Hepatocyte (in vitro differentiated cells): ENCODE results near the gene METAP1. TPM values are rescaled to one million over a fixed set of nuclear protein-coding genes. Genes with fewer than 3 reads are reported as not detected.

Experiments
- DNase-seq: peaks from one replicate; pipeline ENCODE4 v3.0.0-alpha.2; 2016; ENCODE audit warnings: low spot score
- H2AFZ ChIP-seq: fragments of 200-600 bp; sonication (generic); 2 replicates; pipeline ENCODE4 v1.6.0; 2016; ENCODE audit warnings: antibody characterized with exemption, mild to moderate bottlenecking
- H3K27ac ChIP-seq: fragments of 200-600 bp; sonication (generic); 2 replicates; pipeline ENCODE4 v1.5.1; 2016; ENCODE audit warnings: mild to moderate bottlenecking
- H3K27me3 ChIP-seq: fragments of 200-600 bp; sonication (generic); 2 replicates; pipeline ENCODE4 v1.6.1; 2016
- H3K36me3 ChIP-seq: fragments of 200-600 bp; sonication (generic); replicated peaks from 2 replicates; pipeline ENCODE4 v1.5.1; 2016; ENCODE audit warnings: low read depth; ENCODE audit not compliant: insufficient read depth
- H3K4me1 ChIP-seq: fragments of 200-600 bp; sonication (generic); 2 replicates; pipeline ENCODE4 v1.5.1; 2016; ENCODE audit warnings: mild to moderate bottlenecking, moderate library complexity; ENCODE audit not compliant: insufficient read depth
- H3K4me2 ChIP-seq: fragments of 200-600 bp; sonication (generic); 2 replicates; pipeline ENCODE4 v1.6.0; 2016
- H3K4me3 ChIP-seq: fragments of 200-600 bp; sonication (generic); 2 replicates; pipeline ENCODE4 v1.5.1; 2016; ENCODE audit warnings: mild to moderate bottlenecking
- H3K79me2 ChIP-seq: fragments of 200-600 bp; sonication (generic); 2 replicates; pipeline ENCODE4 v1.6.0; 2017; ENCODE audit warnings: mild to moderate bottlenecking
- H3K9me2 ChIP-seq: fragments of 200-600 bp; sonication (generic); replicated peaks from 2 replicates; pipeline ENCODE4 v1.6.0; 2017; ENCODE audit warnings: mild to moderate bottlenecking; ENCODE audit not compliant: insufficient read depth
- H3K9me3 ChIP-seq: fragments of 200-600 bp; sonication (generic); 2 replicates; pipeline ENCODE4 v1.5.1; 2016; ENCODE audit warnings: low read depth, mild to moderate bottlenecking
- H4K20me1 ChIP-seq: fragments of 200-600 bp; sonication (generic); 2 replicates; pipeline ENCODE4 v1.6.0; 2016; ENCODE audit warnings: mild to moderate bottlenecking; ENCODE audit not compliant: insufficient read depth, poor library complexity, severe bottlenecking
- CTCF ChIP-seq: fragments of 200-600 bp; sonication (generic); IDR thresholded peaks from 2 replicates; pipeline ENCODE4 v1.5.1; 2016; ENCODE audit warnings: antibody characterized with exemption, mild to moderate bottlenecking; ENCODE audit not compliant: poor library complexity
- EZH2 ChIP-seq: fragments of 200-600 bp; sonication (generic); IDR thresholded peaks from 2 replicates; pipeline ENCODE4 v1.6.1; 2016; ENCODE audit warnings: antibody characterized with exemption, mild to moderate bottlenecking, borderline replicate concordance
- EZH2phosphoT487 ChIP-seq: fragments of 200-600 bp; sonication (generic); IDR thresholded peaks from one replicate; pipeline ENCODE4 v1.6.1; 2018; ENCODE audit warnings: antibody characterized with exemption, mild to moderate bottlenecking, low read depth, moderate library complexity; ENCODE audit not compliant: unreplicated experiment, severe bottlenecking
- WGBS: methylation state at CpG from one replicate; pipeline ENCODE4 v1.1.6; 2016; ENCODE audit warnings: low lambda C conversion rate; ENCODE audit errors: missing lambda C conversion rate; 5-methylcytosine and 5-hydroxymethylcytosine counted together
- polyA plus RNA-seq: library from polyadenylated mRNA; unstranded; fragments of >200 nt; fragmentation: Nextera tagmentation; extraction: Ambion mirVana; gene quantifications from 2 replicates; pipeline ENCODE4 v1.2.1, GENCODE V29; 2016
- total RNA-seq: library from RNA; depleted of rRNA; stranded (reverse); fragments of >200 nt; gene quantifications from 2 replicates; pipeline ENCODE4 v1.2.3, GENCODE V29; 2014

METAP1 gene
- total and polyA plus RNA-seq, 2 experiments from 2014 or later: 26.3 to 50.8 TPM

GRCh38 chr4:99047710-99048109, 52.2 kb downstream of the METAP1 start:
- peaks cover 6% of the 10 kb centered on the region for H3K79me2 ChIP-seq
- H2AFZ ChIP-seq: no peak overlapping the region
- WGBS: 82% methylated on average over 2 of the region's 2 CpGs
- TF ChIP-seq EZH2phosphoT487 (no peak), CTCF (no peak), EZH2 (no peak)
- no peaks in the 10 kb centered on the region for H3K9me3 ChIP-seq
- H3K36me3 ChIP-seq: no peaks in the 10 kb centered on the region
- H3K27me3 ChIP-seq: no peaks in the 10 kb centered on the region
- no peak overlapping the region for H3K4me2 ChIP-seq
- H3K27ac ChIP-seq: no peak overlapping the region
- no peaks in the 10 kb centered on the region for H3K4me1 ChIP-seq
- no peaks in the 10 kb centered on the region for H3K9me2 ChIP-seq
- no peak for DNase-seq
- H3K4me3 ChIP-seq: no peak overlapping the region
- no peaks in the 10 kb centered on the region for H4K20me1 ChIP-seq

DNA sequence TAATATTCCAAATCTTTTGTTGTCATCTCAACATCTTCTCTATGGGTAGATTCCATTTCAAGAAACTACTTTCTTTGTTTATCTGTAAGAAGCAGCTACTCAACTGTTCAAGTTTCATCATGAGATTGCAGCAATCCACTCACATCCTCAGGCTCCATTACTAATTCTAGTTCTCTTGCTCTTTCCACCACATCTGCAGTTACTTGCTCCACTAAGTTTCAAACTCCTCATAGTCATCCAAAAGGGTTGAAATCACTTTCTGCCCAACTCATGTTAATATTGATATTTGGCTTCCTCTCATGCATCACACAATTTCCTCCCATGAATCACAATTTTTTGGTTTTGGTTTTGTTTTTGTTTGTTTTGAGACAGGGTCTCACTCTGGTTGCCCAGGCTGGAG, 57.4 kb downstream of the METAP1 start:
- Histone ChIP-seq H3K4me2 (no peak overlapping the region), H2AFZ (no peak overlapping the region), H3K4me3 (no peak overlapping the region), H3K79me2 (peaks cover 3% of the 10 kb centered on the region), H4K20me1 (no peaks in the 10 kb centered on the region), H3K27me3 (no peaks in the 10 kb centered on the region), H3K9me3 (no peaks in the 10 kb centered on the region), H3K9me2 (no peaks in the 10 kb centered on the region), H3K4me1 (no peaks in the 10 kb centered on the region), H3K27ac (no peak overlapping the region), H3K36me3 (no peaks in the 10 kb centered on the region)
- DNase-seq: no peak
- TF ChIP-seq EZH2: no peak
- TF ChIP-seq CTCF: no peak
- TF ChIP-seq EZH2phosphoT487: no peak

- H3K27ac ChIP-seq: no peak overlapping the region
- TF ChIP-seq CTCF (no peak), EZH2phosphoT487 (no peak), EZH2 (no peak)
Observed at GRCh38 chr4:99054428-99054994, 59.0 kb downstream of the METAP1 start.

DNA sequence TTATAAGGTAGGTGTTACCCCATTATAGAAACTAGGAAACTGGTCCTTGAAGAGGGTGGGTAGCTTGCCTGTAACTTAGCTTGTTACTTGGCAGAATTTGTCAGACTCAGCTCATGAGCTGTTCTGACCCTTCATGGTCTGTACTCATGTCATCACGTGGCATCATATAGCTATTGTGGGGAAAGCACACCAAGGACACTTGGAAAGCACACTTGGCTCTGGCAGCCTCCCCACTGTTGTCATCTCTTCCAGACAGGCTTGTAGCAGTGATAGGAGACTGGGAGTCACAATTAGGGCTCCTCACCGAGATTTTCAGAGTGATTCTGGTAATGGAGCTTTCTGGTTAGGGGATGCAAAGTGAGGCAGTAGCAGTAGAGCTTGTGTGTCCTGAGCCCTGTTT, 62.7 kb downstream of the METAP1 start:
- Histone ChIP-seq H3K4me2 (no peak overlapping the region), H2AFZ (no peak overlapping the region), H3K9me3 (no peaks in the 10 kb centered on the region), H3K36me3 (no peaks in the 10 kb centered on the region), H3K4me3 (no peak overlapping the region), H3K27ac (no peak overlapping the region), H3K4me1 (no peaks in the 10 kb centered on the region), H3K79me2 (no peaks in the 10 kb centered on the region), H4K20me1 (no peaks in the 10 kb centered on the region), H3K9me2 (no peaks in the 10 kb centered on the region), H3K27me3 (no peaks in the 10 kb centered on the region)
- TF ChIP-seq EZH2 (no peak), EZH2phosphoT487 (no peak), CTCF (no peak)
- DNase-seq: no peak
- 97% methylated on average over 2 of the region's 2 CpGs for WGBS

More at GRCh38 chr4:99054428-99054994, 59.0 kb downstream of the METAP1 start:
- Histone ChIP-seq H3K79me2 (no peaks in the 10 kb centered on the region), H3K4me2 (no peak overlapping the region), H2AFZ (no peak overlapping the region), H3K9me2 (no peaks in the 10 kb centered on the region), H3K9me3 (no peaks in the 10 kb centered on the region), H4K20me1 (no peaks in the 10 kb centered on the region), H3K36me3 (no peaks in the 10 kb centered on the region), H3K27me3 (no peaks in the 10 kb centered on the region), H3K4me1 (no peaks in the 10 kb centered on the region), H3K4me3 (no peak overlapping the region)
- 80% methylated on average over 3 of the region's 3 CpGs for WGBS
- no peak for DNase-seq
